GM12878 (cell line): ENCODE measurements around the gene OR56A1.

Experiments used
- CREB1 ChIP-seq: IDR thresholded peaks from 2 replicates; pipeline ENCODE4 v1.6.1; 2012; ENCODE audit warnings: low read depth, mild to moderate bottlenecking, inconsistent platforms
- CTCF ChIP-seq, 3 experiments: IDR thresholded peaks in 2 of 3; conservative IDR thresholded peaks in 1 of 3; 2 replicates each; pipeline ENCODE4 v1.5.1; 2011; ENCODE audit warnings: low read depth in 3 of 3, low read length in 3 of 3, mild to moderate bottlenecking in 3 of 3, control low read depth in 2 of 3, moderate library complexity in 2 of 3, inconsistent platforms in 1 of 3, mixed read lengths in 1 of 3; ENCODE audit not compliant: control insufficient read depth in 2 of 3, insufficient read depth in 1 of 3; ENCODE audit errors: extremely low read depth in 1 of 3
- FOS ChIP-seq: IDR thresholded peaks from 3 replicates; pipeline ENCODE4 v1.6.1; 2011; ENCODE audit warnings: borderline replicate concordance; ENCODE audit not compliant: insufficient read length; ENCODE audit errors: extremely low read depth
- FOXK2 ChIP-seq: fragments of 450-650 bp; IDR thresholded peaks from 2 replicates; pipeline ENCODE4 v1.6.1; 2017; ENCODE audit warnings: mild to moderate bottlenecking, moderate library complexity
- GABPA ChIP-seq: IDR thresholded peaks from 2 replicates; pipeline ENCODE4 v1.6.1; 2014; ENCODE audit warnings: antibody characterized with exemption, low read depth, mild to moderate bottlenecking, inconsistent platforms
- NR2C2 ChIP-seq: IDR thresholded peaks from 2 replicates; pipeline ENCODE4 v1.6.1; 2011; ENCODE audit warnings: borderline replicate concordance, low read depth; ENCODE audit not compliant: control insufficient read depth, insufficient read length
- PAX8 ChIP-seq: fragments of 450-650 bp; IDR thresholded peaks from 2 replicates; pipeline ENCODE4 v1.6.1; 2017; ENCODE audit warnings: mild to moderate bottlenecking, moderate library complexity
- REST ChIP-seq: IDR thresholded peaks from 2 replicates; pipeline ENCODE4 v1.6.1; 2012; ENCODE audit warnings: mild to moderate bottlenecking, low read depth, low read length
- SUZ12 ChIP-seq: fragments of 200-600 bp; sonication (generic); IDR thresholded peaks from one replicate; pipeline ENCODE4 v1.6.1; 2018; ENCODE audit warnings: antibody characterized with exemption, mild to moderate bottlenecking; ENCODE audit not compliant: unreplicated experiment
- TCF3 ChIP-seq: IDR thresholded peaks from 2 replicates; pipeline ENCODE4 v1.6.1; 2012; ENCODE audit warnings: low read depth, mild to moderate bottlenecking, low read length, borderline replicate concordance; ENCODE audit not compliant: insufficient read depth
- USF2 ChIP-seq: IDR thresholded peaks from 2 replicates; pipeline ENCODE4 v1.6.1; 2011; ENCODE audit warnings: low read depth, low read length, improper control_type of control experiment, borderline replicate concordance
- ZNF274 ChIP-seq: IDR thresholded peaks from one replicate; pipeline ENCODE4 v1.8.0; 2011; ENCODE audit not compliant: insufficient read length, insufficient read depth

GRCh38 chr11:6055569-6055968 is 25.0 kb upstream of the OR56A1 start:
- TF ChIP-seq GABPA (no peak), CTCF (IDR thresholded peaks at IDR 0.05 in 2 of 3, conservative IDR thresholded peaks at IDR 0.05 in 1 of 3; ENCODE audit: control insufficient read depth in 2 of 3, extremely low read depth in 1 of 3, insufficient read depth in 1 of 3, low read depth in 3 of 3, low read length in 3 of 3) (no peak), PAX8 (no peak), CREB1 (no peak), NR2C2 (no peak), TCF3 (no peak), FOS (no peak), FOXK2 (no peak), USF2 (no peak), REST (no peak), ZNF274 (no peak), SUZ12 (no peak)
